GM12878 (cell line): ENCODE measurements around the gene ARF5. TPM values are rescaled to one million over a fixed set of nuclear protein-coding genes. Genes with fewer than 3 reads are reported as not detected.
"Not testable (repeated sequence)": the region's sequence is repeated elsewhere in the genome, so short reads cannot be mapped to it uniquely, and the experiment has no call there.

Experiments
- ATAC-seq: fragments of 200-7000 bp; cut with Tn5 transposase; 3 replicates; pipeline ENCODE4 v1.9.1; 2020; ENCODE audit warnings: mild to moderate bottlenecking, moderate library complexity
- BruUV-seq: library from RNA; stranded (reverse); fragments of 400-500 nt; replicated peaks from 2 replicates; lab custom pipeline; 2021; lab: Mats Ljungman, UMichigan
- CTCF ChIA-PET: fragments of 300-600 bp; sonication (Branson Sonifier 250); formaldehyde crosslinking; extraction: SDS; loops from one replicate; lab custom pipeline; 2021; ENCODE audit warnings: inconsistent platforms; lab: Yijun Ruan, JAX
- POLR2A ChIA-PET: fragments of 350-600 bp; formaldehyde crosslinking; extraction: SDS; loops from one replicate; lab custom pipeline; 2021; ENCODE audit warnings: inconsistent platforms; lab: Charles Lee
- RAD21 ChIA-PET: fragments of 300-600 bp; sonication (Branson Sonifier 250); formaldehyde crosslinking; loops from one replicate; lab custom pipeline; 2023; ENCODE audit warnings: antibody characterized with exemption; ENCODE audit not compliant: unreplicated experiment; lab: Charles Lee
- SMC1A ChIA-PET: fragments of 300-600 bp; sonication (Branson Sonifier 250); formaldehyde crosslinking; loops from one replicate; lab custom pipeline; 2023; ENCODE audit not compliant: unreplicated experiment, uncharacterized antibody; lab: Charles Lee
- DNase-seq: peaks from one replicate; pipeline ENCODE4 v3.0.0-alpha.2; 2011; ENCODE audit warnings: low read depth, low spot score
- FAIRE-seq: peaks from 3 replicates; lab custom pipeline; 2011; peaks lifted over from hg19 to GRCh38; lab: Jason Lieb, UNC
- H2AFZ ChIP-seq: 2 replicates; pipeline ENCODE4 v1.6.0; 2011; ENCODE audit warnings: low read depth, low read length, control low read depth; ENCODE audit not compliant: control insufficient read depth
- H3K27ac ChIP-seq: 2 replicates; pipeline ENCODE4 v1.5.1; 2011; ENCODE audit warnings: control low read depth; ENCODE audit not compliant: control insufficient read depth, insufficient read depth
- H3K27me3 ChIP-seq, 2 experiments: replicated peaks in 1 of 2; 2 replicates each; pipeline versions ENCODE4 v1.6.0 to v1.6.1; 2011; ENCODE audit warnings: low read length in 1 of 2; ENCODE audit not compliant: control insufficient read depth in 2 of 2, insufficient read depth in 2 of 2
- H3K36me3 ChIP-seq, 2 experiments: 2 replicates each; pipeline ENCODE4 v1.5.1; 2011; ENCODE audit warnings: low read length in 1 of 2; ENCODE audit not compliant: control insufficient read depth in 2 of 2, insufficient read depth in 2 of 2
- H3K4me1 ChIP-seq: 2 replicates; pipeline ENCODE4 v1.6.1; 2011; ENCODE audit warnings: mild to moderate bottlenecking, low read length, moderate library complexity, mixed read lengths; ENCODE audit not compliant: control insufficient read depth, insufficient read depth
- H3K4me2 ChIP-seq: 2 replicates; pipeline ENCODE4 v1.6.0; 2011; ENCODE audit warnings: control low read depth; ENCODE audit not compliant: control insufficient read depth, insufficient read depth
- H3K4me3 ChIP-seq: fragments of 200-600 bp; sonication (generic); 2 replicates; pipeline ENCODE4 v1.5.1; 2016
- H3K79me2 ChIP-seq: 2 replicates; pipeline ENCODE4 v1.6.0; 2011; ENCODE audit warnings: low read length; ENCODE audit not compliant: control insufficient read depth, insufficient read depth
- H3K9ac ChIP-seq: 2 replicates; pipeline ENCODE4 v1.8.0; 2011; ENCODE audit warnings: low read length, control low read depth, mixed read lengths; ENCODE audit not compliant: control insufficient read depth, insufficient read depth
- H3K9me3 ChIP-seq: replicated peaks from 3 replicates; pipeline ENCODE4 v1.5.1; 2011; ENCODE audit warnings: mild to moderate bottlenecking, low read length; ENCODE audit not compliant: control insufficient read depth, insufficient read depth
- H4K20me1 ChIP-seq: 2 replicates; pipeline ENCODE4 v1.6.0; 2011; ENCODE audit not compliant: control insufficient read depth, insufficient read depth
- ATF2 ChIP-seq: IDR thresholded peaks from 2 replicates; pipeline ENCODE4 v1.6.1; 2012; ENCODE audit warnings: low read length, inconsistent platforms
- CBFB ChIP-seq: IDR thresholded peaks from 2 replicates; pipeline ENCODE4 v1.6.1; 2016; ENCODE audit warnings: antibody characterized with exemption, low read depth
- CHD1 ChIP-seq: IDR thresholded peaks from 2 replicates; pipeline ENCODE4 v1.6.1; 2012; ENCODE audit warnings: low read depth, low read length, improper control_type of control experiment
- DPF2 ChIP-seq: fragments of 450-650 bp; IDR thresholded peaks from 2 replicates; pipeline ENCODE4 v1.6.1; 2017; ENCODE audit warnings: mild to moderate bottlenecking
- ELK1 ChIP-seq: IDR thresholded peaks from 2 replicates; pipeline ENCODE4 v1.6.1; 2012; ENCODE audit warnings: low read depth, low read length, improper control_type of control experiment
- MLLT1 ChIP-seq: fragments of 450-650 bp; IDR thresholded peaks from 2 replicates; pipeline ENCODE4 v1.6.1; 2016; ENCODE audit warnings: mild to moderate bottlenecking
- NFYA ChIP-seq: IDR thresholded peaks from 2 replicates; pipeline ENCODE4 v1.6.1; 2011; ENCODE audit warnings: low read depth, mild to moderate bottlenecking, low read length, improper control_type of control experiment, borderline replicate concordance
- PKNOX1 ChIP-seq: fragments of 450-650 bp; IDR thresholded peaks from 2 replicates; pipeline ENCODE4 v1.6.1; 2016; ENCODE audit warnings: mild to moderate bottlenecking
- RAD21 ChIP-seq: IDR thresholded peaks from 2 replicates; pipeline ENCODE4 v1.6.1; 2011; ENCODE audit warnings: mild to moderate bottlenecking, low read depth, low read length, moderate library complexity; ENCODE audit not compliant: insufficient read depth
- SMC3 ChIP-seq: IDR thresholded peaks from 2 replicates; pipeline ENCODE4 v1.6.1; 2011; ENCODE audit warnings: low read length, improper control_type of control experiment, borderline replicate concordance
- SUPT20H ChIP-seq: IDR thresholded peaks from 2 replicates; pipeline ENCODE4 v1.6.1; 2011; ENCODE audit warnings: low read depth, mild to moderate bottlenecking, low read length, moderate library complexity, borderline replicate concordance; ENCODE audit not compliant: control insufficient read depth
- WRNIP1 ChIP-seq: IDR thresholded peaks from 2 replicates; pipeline ENCODE4 v1.6.1; 2011; ENCODE audit warnings: low read depth, low read length, improper control_type of control experiment, borderline replicate concordance
- ZNF217 ChIP-seq: fragments of 450-650 bp; IDR thresholded peaks from 2 replicates; pipeline ENCODE4 v1.6.1; 2017; ENCODE audit warnings: antibody characterized with exemption, mild to moderate bottlenecking
- WGBS: methylation state at CpG from one replicate; pipeline ENCODE4 v1.1.6; 2016; ENCODE audit warnings: low lambda C conversion rate; ENCODE audit not compliant: insufficient replicate concordance, insufficient coverage; ENCODE audit errors: missing lambda C conversion rate; 5-methylcytosine and 5-hydroxymethylcytosine counted together
- in situ Hi-C: fragments of 300-500 bp; cut with MboI; formaldehyde crosslinking; loops from 9 replicates; pipeline ENCODE4 v1.14.3; 2018; ENCODE audit warnings: mixed read lengths
- intact Hi-C: fragments of 100-400 bp; cut with micrococcal nuclease; formaldehyde crosslinking; loops from one replicate; pipeline ENCODE4 v1.14.2; 2022; ENCODE audit not compliant: unreplicated experiment
- polyA plus RNA-seq, 11 experiments: library from polyadenylated mRNA; depleted of rRNA in 4 of 11; unstranded in 6 of 11; stranded (reverse) in 5 of 11; fragments of >200 nt; fragmentation: Nextera tagmentation in 4 of 11; fragmentation: Illumina TruSeq in 1 of 11; extraction: Ambion mirVana in 4 of 11; extraction: Trizol in 1 of 11; gene quantifications; 1 replicate in 1 of 11; 2 replicates in 10 of 11; pipeline versions ENCODE4 v1.2.1 to v1.2.3, GENCODE V29; 2011 to 2016; ENCODE audit warnings: inconsistent platforms in 2 of 11, missing spikeins in 2 of 11, low read depth in 1 of 11
- total RNA-seq, 4 experiments: library from RNA; depleted of rRNA in 3 of 4; stranded (reverse); fragments of >200 nt in 3 of 4; fragmentation: Illumina TruSeq in 1 of 4; extraction: Trizol in 1 of 4; gene quantifications; 2 replicates each; pipeline versions ENCODE4 v1.2.1 to v1.2.3, GENCODE V29; 2013 to 2021

Gene ARF5
- total and polyA plus RNA-seq, 10 of the 15 experiments (the other 5 are each of a cell fraction or from before 2014, with no cell fraction given), result 11.0 to 210 (median 131) TPM

GRCh38 chr7:127566242-127566641 is 22.0 kb upstream of the ARF5 start:
- Histone ChIP-seq H3K9me3 (no peaks in the 10 kb centered on the region), H3K27ac (no peak overlapping the region), H4K20me1 (no peaks in the 10 kb centered on the region), H3K9ac (no peak overlapping the region), H3K27me3 (no peaks in the 10 kb centered on the region), H2AFZ (no peak overlapping the region), H3K36me3 (no peaks in the 10 kb centered on the region), H3K4me2 (no peak overlapping the region), H3K4me3 (no peak overlapping the region), H3K4me1 (no peaks in the 10 kb centered on the region), H3K79me2 (no peaks in the 10 kb centered on the region)
- TF ChIP-seq RAD21 (no peak), SMC3 (no peak), CHD1 (no peak), PKNOX1 (no peak), ATF2 (no peak), DPF2 (no peak), NFYA (no peak), ELK1 (no peak), WRNIP1 (no peak), MLLT1 (no peak), CBFB (no peak), SUPT20H (no peak), ZNF217 (no peak)
- ATAC-seq (no peak), DNase-seq (no peak), FAIRE-seq (no peak)
- POLR2A ChIA-PET, result no interaction called here
- BruUV-seq, result no TSS peak
- RAD21 ChIA-PET, result no interaction called here
- SMC1A ChIA-PET, result interaction anchor here (0.6 kb wide), 1 partner anchor 74 kb away, joined by 3 read pairs; no protein-coding TSS in a partner anchor
- intact Hi-C loops, result no loop called here
- CTCF ChIA-PET, result no interaction called here
- in situ Hi-C loops, result no loop called here
- WGBS, result 67% methylated on average over 3 of the region's 3 CpGs

GRCh38 chr7:127568034-127568433 is 20.2 kb upstream of the ARF5 start:
- CTCF ChIA-PET, H2AFZ ChIP-seq, H4K20me1 ChIP-seq, BruUV-seq, H3K27ac ChIP-seq, H3K9ac ChIP-seq, DNase-seq, H3K79me2 ChIP-seq, FAIRE-seq, RAD21 ChIA-PET, POLR2A ChIA-PET, SMC1A ChIA-PET, H3K36me3 ChIP-seq, ATAC-seq, H3K4me3 ChIP-seq, intact Hi-C loops, in situ Hi-C loops, H3K4me1 ChIP-seq, H3K9me3 ChIP-seq, H3K4me2 ChIP-seq, H3K27me3 ChIP-seq: not testable (repeated sequence)
- no CpG with 5 or more reads among the region's 3 CpGs for WGBS
